ENCODE results near the gene SOX8. TPM values are rescaled to one million over a fixed set of nuclear protein-coding genes. Genes with fewer than 3 reads are reported as not detected.
"Not testable (repeated sequence)": the region's sequence is repeated elsewhere in the genome, so short reads cannot be mapped to it uniquely, and the experiment has no call there.

The SOX8 gene
- under 0.01 TPM for total RNA-seq

DNA sequence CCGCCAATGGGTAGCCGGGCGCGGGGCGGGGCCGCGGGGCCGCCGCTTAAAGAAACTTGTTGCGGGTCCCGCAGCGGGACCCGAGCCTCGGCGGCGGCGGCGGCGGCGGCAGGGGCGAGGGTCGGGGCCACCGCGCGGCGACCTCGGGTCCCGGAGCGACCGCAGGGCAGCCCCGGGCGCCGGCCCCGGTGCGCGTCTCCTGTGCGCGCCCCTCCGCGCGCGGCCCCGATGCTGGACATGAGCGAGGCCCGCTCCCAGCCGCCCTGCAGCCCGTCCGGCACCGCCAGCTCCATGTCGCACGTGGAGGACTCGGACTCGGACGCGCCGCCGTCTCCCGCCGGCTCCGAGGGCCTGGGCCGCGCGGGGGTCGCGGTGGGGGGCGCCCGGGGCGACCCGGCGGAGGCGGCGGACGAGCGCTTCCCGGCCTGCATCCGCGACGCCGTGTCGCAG, at the start of gene SOX8:
Gene SOX8, plus strand, starts transcription at position 76 of the 450 bp plus-strand sequence. Its CDS starts 153 bp downstream, at position 229.
- no peak for DNase-seq (ENCODE audit: low read depth in 2 of 3, low spot score in 2 of 3)

DNA sequence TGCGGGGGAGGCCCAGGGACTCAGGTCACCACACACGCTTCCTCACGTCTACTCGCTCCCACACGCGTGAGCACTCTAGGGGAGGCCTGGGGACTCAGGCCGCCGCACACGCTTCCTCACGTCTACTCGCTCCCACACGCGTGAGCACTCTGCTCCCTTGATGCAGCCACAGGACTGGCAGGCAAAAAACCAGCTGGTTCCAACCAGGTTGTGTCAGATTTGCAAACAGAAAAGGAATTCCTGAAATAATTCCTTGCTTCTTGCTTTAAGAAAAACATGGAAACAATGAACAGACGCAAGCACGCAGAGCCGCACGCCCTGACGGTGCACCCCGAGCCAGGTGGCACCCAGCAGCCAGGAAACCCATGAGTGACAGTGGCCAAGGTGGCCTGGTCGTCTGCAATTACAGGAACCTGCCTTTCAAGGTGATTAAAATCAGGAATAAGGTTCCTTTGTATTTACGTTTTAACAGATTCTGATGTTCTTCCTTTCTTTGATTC, 48.7 kb upstream of the SOX8 start:
- no peak for DNase-seq (ENCODE audit: low read depth in 2 of 3, low spot score in 2 of 3)

DNA sequence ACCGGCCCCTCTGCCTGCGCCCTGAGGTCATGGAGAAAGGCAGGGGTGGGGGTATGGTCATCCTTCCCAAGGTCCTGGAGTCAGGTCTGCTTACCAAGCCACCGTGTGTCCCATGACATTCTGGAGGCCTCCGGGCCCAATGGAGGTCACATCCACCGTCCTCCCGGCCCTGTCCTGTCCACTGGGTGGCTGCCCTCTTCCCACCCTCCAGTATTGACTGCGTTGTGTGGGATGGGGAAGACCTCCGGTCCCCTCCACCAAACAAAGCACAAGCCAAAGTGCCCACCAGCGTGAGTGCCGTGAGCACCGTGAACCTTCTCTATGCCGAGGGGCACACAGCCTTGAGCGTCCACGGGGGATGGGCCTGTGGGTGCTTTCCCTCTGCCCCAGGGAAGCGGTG, 48.0 kb upstream of the SOX8 start:
- no peak for DNase-seq (ENCODE audit: low read depth in 2 of 3, low spot score in 2 of 3)

DNA sequence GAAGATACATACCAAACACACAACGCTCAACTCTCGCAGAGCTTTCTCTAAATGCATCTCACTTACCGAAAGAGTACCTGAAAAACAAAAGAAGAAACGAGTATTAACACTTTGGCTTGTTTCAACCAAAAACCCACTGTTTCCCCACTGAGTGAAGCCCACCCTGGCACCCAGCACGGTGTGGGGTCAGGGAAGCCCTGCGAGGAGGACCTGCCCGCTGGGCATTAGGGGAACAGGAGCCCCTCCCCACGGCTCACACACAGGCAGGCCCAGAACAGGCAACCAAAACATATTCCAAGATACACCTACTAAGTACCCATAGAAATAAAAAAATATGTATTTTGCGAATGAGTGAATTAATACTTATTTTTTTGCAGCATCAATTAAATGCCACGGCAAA, 47.4 kb upstream of the SOX8 start:
- DNase-seq (ENCODE audit: low read depth in 2 of 3, low spot score in 2 of 3): no peak

DNA sequence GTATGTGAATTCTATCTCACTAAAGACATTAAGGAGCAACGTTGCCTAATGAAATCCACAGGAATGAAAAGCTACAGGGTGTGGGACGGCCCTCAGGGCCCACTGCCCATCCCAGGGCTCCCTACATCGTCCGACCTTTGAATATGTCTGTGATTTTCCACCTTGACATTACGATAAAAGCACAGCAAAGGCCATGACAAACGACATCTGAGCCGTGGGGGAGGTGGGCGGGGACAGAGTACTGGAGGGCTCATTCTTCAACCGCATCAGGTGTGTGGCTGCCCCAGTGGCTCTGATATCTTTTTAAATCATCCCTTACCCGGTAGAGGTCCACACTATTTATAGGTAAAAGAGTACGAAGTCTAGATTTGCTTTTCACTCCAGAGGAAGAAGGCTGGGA, 45.9 kb upstream of the SOX8 start:
- DNase-seq (ENCODE audit: low read depth in 2 of 3, low spot score in 2 of 3): no peak

DNA sequence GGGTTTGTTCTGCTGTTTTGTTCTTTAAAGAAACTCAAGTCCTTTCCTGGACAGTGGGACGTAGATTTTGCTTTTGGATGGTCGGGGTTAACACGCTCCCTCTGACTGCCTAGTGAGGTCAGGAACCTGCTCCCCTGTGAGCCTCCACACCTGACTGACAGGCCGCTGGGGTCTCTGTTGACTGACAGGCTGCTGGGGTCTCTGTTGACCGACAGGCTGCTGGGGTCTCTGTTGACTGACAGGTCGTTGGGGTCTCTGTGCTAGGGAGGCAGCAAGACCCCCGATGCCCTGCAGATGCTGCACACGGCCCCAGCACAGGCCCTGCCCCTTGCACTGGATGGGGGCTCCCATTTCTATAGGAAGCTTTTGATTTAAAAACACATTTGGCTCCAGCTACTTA, 44.3 kb upstream of the SOX8 start:
- no peak for DNase-seq (ENCODE audit: low read depth in 2 of 3, low spot score in 2 of 3)

DNA sequence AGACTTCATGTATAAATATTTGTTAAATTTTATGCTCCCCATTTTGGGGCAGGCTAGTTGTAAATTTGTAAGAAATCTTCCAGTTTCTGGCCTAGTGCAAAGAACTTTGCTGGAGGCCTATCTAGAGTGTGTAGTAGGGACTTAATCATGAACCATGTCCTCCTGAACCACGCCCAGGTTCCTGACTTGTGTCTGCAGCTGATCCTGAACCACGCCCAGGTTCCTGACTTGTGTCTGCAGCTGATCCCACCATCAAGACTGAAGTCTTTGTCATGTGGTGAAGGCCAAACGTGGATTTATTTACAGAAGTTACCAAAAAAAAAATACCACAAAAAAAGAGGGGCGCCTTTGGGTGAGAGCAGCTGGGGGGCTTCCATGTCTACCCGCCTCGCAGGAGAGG, 43.8 kb upstream of the SOX8 start:
- no peak for DNase-seq (ENCODE audit: low read depth in 2 of 3, low spot score in 2 of 3)

DNA sequence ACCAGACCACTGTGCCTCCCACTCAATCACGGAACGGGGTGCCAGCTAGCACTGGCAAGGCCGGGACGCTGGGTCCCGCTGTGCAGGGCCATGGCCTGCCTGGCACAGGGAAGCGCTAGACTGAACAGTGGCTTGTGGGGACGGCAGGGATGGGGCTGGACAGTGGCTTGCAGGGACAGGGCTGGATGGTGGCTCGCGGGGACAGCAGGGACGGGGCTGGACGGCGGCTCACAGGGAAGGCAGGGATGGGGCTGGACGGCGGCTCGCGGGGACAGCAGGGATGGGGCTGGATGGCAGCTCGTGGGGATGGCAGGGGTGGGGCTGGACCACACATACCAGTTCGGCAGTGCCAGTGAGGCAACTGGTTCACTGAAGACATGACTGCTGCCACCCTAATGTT, 43.4 kb upstream of the SOX8 start:
- DNase-seq (ENCODE audit: low read depth in 2 of 3, low spot score in 2 of 3): no peak

DNA sequence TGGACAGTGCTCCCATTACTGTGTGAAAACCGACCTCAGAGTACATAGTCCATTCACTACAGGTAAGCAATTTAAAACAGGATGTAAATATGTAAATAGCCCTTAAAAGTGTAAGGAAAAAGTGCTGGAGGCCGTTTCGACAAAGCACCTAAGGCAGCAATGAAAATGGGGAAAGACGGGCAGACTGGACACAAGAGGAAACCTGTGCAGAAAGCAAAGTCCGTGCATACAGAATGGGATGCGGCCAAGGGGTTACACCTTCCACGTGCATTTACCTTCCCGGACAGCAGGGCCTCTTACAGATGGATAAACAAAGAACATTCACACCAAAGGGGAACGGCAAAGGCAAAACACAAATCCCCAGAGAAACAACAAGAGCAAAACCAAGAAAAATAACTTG, 42.8 kb upstream of the SOX8 start:
- no peak for DNase-seq (ENCODE audit: low read depth in 2 of 3, low spot score in 2 of 3)

DNA sequence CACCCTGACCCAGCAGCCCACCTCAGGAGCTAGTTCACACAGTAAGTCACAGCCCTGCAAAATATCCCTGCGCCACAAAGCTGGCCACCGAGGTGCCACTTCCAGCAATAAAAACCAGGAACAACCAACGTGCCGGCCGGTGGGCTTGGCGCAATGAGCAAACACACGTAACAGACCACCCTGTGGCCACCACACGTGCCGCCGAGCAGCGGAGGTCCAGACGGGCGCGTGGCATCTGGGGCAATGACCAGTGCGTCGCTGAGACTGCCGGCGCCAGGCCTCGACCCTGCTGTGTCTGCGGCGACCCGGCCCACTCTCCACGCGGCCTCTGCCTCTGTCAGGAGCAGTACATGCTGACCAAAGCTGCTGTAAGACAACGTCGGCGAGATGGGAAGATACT, 42.3 kb upstream of the SOX8 start:
- no peak for DNase-seq (ENCODE audit: low read depth in 2 of 3, low spot score in 2 of 3)

DNA sequence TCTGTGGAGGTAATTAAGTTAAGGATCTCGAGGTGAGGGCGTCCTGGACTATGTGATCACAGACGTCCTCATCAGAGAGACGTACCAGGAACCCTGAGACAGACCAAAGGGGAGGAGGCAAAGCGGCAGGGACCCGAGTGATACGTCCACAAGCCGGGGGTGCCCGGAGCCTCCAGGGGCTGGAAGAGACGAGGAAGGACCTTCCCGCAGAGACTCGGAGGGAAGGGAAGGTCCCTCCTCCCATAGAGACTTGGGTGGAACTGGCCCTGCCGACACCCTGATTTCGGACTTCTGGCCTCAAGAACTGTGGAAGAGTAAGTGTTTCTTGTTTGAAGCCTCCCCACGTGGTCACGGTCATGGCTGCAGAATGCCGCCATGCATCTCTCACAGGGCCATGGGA, 41.6 kb upstream of the SOX8 start:
- DNase-seq (ENCODE audit: low read depth in 2 of 3, low spot score in 2 of 3): no peak

DNA sequence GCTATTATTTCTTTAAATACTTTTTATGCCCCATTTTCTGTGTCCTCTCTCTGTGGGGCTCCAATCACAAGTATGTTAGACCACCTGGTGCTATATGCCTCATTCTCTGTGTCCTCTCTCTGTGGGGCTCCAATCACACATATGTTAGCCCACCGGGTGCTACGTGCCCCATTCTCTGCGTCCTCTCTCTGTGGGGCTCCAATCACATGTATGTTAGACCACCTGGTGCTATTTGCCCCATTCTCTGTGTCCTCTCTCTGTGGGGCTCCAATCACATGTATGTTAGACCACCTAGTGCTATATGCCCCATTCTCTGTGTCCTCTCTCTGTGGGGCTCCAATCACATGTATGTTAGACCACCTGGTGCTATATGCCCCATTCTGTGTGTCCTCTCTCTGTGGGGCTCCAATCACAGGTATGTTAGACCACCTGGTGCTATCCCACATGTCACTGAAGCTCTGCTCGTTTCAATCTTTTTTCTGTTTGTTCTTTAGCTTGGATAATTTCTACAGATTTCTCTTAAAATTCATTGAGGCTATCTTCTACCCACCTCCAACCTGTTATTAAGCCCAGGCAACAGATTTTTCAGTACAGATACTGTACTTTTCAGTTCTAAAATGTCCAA, 39.0 kb upstream of the SOX8 start:
- DNase-seq (ENCODE audit: low read depth in 2 of 3, low spot score in 2 of 3): no peak

DNA sequence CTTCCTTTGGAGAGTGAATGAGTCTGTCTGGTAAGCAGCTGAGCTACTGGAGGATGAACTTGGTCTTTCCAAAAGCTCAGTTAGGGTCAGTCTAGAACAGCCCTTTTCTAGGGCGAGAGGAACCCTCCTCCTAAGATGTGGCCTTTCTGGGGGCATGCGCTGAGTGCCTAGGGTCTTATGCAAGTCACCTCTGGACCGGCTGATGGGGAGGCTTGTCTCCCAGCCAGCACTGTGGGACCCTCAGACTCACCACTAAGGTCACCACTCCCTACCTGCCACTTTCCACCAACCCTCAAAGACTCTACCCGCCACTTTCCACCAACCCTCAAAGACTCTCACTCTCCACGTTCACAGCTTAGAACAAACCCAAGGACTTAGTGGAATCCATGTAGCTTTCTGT, 37.6 kb upstream of the SOX8 start:
- DNase-seq (ENCODE audit: low read depth in 2 of 3, low spot score in 2 of 3): no peak

DNA sequence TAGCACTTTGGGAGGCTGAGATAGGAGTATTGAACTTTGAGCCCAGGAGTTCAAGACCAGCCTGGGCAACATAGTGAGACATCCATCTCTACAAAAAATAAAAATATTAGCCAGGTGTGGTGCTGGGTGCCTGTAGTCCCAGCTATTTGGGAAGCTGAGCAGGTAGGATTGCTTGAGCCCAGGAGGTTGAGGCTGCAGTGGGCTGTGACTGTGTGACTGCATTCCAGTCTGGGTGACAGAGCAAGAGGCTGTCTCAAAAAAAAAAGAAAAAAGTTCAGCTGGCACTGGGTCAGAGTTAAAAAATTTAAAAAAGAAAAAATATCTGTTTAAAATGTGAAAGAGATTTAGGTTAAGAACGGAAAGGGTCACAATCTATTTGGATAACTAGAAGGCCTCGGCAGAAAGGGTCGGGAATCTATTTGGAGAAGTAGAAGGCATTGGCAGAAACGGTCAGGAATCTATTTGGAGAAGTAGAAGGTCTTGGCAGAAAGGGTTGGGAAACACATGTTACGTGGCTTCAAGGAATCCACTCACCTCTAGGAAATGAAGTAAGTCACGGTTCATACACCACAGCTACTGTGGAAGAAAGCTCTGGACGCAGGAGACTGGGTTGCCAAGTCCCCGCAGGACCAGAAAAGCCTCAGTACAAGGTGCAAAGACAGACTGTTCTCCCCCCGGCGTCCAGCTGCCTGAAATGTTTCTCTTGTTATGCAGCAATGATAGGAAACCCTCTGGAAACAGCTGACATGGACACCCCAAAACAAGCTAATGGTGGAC, 36.1 kb upstream of the SOX8 start:
- no peak for DNase-seq (ENCODE audit: low read depth in 2 of 3, low spot score in 2 of 3)

DNA sequence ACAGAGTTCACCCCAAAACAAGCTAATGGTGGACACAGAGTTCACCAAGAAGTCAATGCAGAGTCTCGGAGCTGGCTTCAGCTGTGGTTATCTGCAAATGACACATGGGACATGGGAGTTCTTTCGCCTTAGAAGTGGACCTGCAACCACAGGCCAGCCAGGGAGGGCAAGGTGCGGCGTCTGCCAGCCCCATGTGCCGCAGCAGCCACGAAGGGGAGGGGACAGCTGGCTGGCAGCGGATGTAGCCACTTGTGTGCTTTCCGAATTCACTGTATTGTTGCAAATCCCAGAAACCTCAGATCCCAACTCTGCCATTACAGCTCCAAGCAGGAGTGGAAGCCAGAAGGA, 35.5 kb upstream of the SOX8 start:
- no peak for DNase-seq (ENCODE audit: low read depth in 2 of 3, low spot score in 2 of 3)

DNA sequence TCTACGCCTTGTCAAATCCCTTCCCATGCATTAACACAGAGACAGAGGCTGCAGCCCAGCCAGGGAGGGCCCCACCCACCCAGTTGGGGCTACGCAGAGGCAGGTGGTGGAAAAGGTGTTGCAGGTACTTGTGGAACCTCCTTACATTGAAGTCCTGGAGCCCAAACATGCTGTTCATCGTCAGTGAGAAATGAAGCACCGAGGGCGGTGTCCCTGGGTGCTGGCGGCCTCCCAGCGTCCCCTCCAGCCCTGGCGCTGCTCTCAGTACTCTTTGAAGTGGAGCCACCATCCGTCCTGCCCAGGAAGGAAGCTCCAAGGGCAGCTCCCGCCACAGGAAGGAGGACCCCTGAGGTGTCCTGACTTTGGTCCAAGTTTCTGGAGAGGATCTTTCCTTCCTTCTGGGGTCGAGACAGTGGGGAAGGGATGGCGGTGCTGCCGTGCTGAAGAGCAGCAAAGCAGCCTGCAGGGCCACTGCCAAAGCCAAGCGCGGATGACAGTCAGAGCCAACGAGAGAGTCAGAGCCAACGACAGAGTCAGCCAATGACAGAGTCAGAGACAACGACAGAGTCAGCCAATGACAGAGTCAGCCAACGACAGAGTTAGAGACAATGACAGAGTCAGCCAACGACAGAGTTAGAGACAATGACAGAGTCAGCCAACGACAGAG, 34.2 kb upstream of the SOX8 start:
- DNase-seq (ENCODE audit: low read depth in 2 of 3, low spot score in 2 of 3): no peak

DNA sequence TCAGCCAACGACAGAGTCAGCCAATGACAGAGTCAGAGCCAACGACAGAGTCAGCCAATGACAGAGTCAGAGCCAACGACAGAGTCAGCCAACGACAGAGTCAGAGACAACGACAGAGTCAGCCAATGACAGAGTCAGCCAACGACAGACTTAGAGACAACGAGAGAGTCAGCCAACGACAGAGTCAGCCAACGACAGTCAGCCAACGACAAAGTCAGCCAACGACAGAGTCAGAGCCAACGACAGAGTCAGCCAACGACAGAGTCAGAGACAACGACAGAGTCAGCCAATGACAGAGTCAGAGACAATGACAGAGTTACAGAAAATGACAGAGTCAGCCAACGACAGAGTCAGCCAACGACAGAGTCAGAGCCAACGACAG, 33.7 kb upstream of the SOX8 start:
- not testable (repeated sequence) for DNase-seq (ENCODE audit: low read depth in 2 of 3, low spot score in 2 of 3)

DNA sequence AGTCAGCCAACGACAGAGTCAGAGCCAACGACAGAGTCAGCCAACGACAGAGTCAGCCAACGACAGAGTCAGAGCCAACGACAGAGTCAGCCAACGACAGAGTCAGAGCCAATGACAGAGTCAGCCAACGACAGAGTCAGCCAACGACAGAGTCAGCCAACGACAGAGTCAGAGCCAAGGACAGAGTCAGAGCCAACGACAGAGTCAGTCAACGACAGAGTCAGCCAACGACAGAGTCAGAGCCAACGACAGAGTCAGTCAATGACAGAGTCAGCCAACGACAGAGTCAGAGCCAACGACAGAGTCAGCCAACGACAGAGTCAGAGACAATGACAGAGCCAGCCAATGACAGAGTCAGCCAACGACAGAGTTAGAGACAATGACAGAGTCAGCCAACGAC, 32.8 kb upstream of the SOX8 start:
- not testable (repeated sequence) for DNase-seq (ENCODE audit: low read depth in 2 of 3, low spot score in 2 of 3)

DNA sequence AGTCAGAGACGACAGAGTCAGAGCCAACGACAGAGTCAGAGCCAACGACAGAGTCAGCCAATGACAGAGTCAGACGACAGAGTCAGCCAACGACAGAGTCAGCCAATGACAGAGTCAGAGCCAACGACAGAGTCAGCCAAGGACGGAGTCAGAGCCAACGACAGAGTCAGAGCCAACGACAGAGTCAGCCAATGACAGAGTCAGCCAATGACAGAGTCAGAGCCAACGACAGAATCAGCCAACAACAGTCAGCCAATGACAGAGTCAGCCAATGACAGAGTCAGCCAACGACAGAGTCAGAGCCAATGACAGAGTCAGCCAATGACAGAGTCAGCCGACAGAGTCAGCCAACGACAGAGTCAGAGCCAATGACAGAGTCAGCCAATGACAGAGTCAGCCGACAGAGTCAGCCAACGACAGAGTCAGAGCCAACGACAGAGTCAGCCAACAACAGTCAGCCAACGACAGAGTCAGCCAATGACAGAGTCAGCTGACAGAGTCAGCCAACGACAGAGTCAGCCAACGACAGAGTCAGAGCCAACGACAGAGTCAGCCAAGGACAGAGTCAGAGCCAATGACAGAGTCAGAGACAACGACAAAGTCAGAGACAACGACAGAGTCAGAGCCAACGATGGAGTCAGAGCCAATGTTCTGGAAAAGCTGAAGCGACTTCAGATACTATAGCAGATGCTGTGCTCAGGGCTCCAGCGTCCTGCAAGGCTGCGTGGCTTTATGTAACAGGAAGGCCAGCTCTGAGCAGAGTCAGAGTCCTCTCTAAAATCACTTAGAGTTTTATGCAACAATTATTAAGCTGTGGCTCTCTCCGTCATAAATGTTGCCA, 30.6 kb upstream of the SOX8 start:
- not testable (repeated sequence) for DNase-seq (ENCODE audit: low read depth in 2 of 3, low spot score in 2 of 3)

DNA sequence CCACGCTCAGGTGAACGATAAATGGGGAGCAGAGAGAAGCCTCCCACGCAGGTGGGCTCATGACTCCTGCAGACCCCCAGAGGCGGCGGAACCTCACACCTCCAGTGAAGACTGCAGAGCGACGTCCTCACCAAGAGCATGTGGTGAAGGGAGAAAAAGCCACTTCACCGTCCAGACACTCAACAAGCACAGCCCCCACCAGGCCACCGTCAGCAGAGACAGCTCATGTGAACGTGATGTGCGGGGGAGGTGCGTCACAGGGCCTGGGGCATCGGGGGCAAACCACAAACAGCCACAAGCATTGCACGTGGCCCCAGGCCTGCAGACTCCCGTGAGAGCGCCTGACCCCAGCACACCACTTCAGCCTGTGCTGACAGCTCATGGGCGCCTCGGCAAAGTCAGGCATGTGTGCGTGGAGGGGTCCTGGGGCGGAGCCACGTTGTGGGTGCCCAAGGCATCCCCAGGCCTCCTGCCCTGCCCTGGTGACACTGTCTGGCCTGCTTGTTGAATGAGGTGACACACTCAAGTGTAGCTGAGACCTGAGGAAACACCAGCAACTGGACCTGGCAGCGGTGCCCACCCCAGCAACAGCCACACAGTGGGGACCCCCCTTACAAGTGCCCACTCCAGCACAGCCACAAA, 29.8 kb upstream of the SOX8 start:
- DNase-seq (ENCODE audit: low read depth in 2 of 3, low spot score in 2 of 3): no peak

DNA sequence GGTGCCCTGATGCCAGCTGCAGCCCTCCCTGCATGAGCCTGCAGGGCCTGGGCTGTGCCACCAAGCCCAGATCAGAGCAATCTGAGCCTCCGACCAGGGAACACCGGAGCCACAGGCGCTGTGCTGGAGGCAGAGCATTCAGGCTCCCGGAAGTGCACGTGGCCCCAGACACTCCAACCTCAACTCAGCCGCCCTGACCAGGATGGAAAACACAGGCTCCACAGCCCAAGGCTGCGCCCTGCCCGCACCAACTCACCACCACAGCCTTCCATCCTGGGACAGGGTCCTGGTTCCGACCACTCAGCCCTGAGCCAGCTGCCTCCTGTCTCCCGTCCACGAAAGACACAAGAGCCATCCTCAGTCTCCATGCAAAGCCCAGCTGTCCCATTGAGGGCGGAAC, 29.2 kb upstream of the SOX8 start:
- no peak for DNase-seq (ENCODE audit: low read depth in 2 of 3, low spot score in 2 of 3)

Data from hematopoietic multipotent progenitor cell (in vitro differentiated cells).